Endothelial cell of umbilical vein (primary cell): ENCODE measurements around the gene FAM227B. TPM values are rescaled to one million over a fixed set of nuclear protein-coding genes. Genes with fewer than 3 reads are reported as not detected.

ENCODE experiments used
- BruUV-seq: library from RNA; stranded (reverse); fragments of 400-500 nt; replicated peaks from 2 replicates; lab custom pipeline; 2021; lab: Mats Ljungman, UMichigan
- CTCF ChIA-PET: fragments of 300-600, 350-600 bp; sonication (Branson Sonifier 250); formaldehyde crosslinking; loops from one replicate; lab custom pipeline; 2021; ENCODE audit warnings: antibody characterized with exemption, inconsistent platforms; lab: Charles Lee
- POLR2A ChIA-PET: fragments of 300-600, 350-600 bp; sonication (Branson Sonifier 250); formaldehyde crosslinking; loops from one replicate; lab custom pipeline; 2021; ENCODE audit warnings: antibody characterized with exemption, inconsistent platforms; lab: Charles Lee
- DNase-seq: peaks from one replicate; pipeline ENCODE4 v3.0.0-alpha.2; 2011; ENCODE audit warnings: low read depth, low spot score
- FAIRE-seq: peaks from 2 replicates; lab custom pipeline; 2011; peaks lifted over from hg19 to GRCh38; lab: Jason Lieb, UNC
- H2AFZ ChIP-seq: 2 replicates; pipeline ENCODE4 v1.6.0; 2012; ENCODE audit warnings: low read depth, low read length, control low read depth, inconsistent platforms
- H3K27ac ChIP-seq: 2 replicates; pipeline ENCODE4 v1.5.1; 2011; ENCODE audit warnings: low read depth, mild to moderate bottlenecking, control low read depth, low read length, moderate library complexity; ENCODE audit not compliant: insufficient read depth
- H3K27me3 ChIP-seq, 2 experiments: 2 replicates each; pipeline versions ENCODE4 v1.6.0 to v1.6.1; 2011; ENCODE audit warnings: low read length in 2 of 2, mixed read lengths in 1 of 2; ENCODE audit not compliant: control insufficient read depth in 2 of 2, insufficient read depth in 2 of 2
- H3K36me3 ChIP-seq, 2 experiments: 2 replicates in 1 of 2; 3 replicates in 1 of 2; pipeline ENCODE4 v1.5.1; 2011; ENCODE audit warnings: low read length in 2 of 2, mild to moderate bottlenecking in 1 of 2, moderate library complexity in 1 of 2; ENCODE audit not compliant: control insufficient read depth in 2 of 2, insufficient read depth in 2 of 2; ENCODE audit errors: extremely low read depth in 1 of 2
- H3K4me1 ChIP-seq: 3 replicates; pipeline ENCODE4 v1.5.1; 2011; ENCODE audit warnings: mild to moderate bottlenecking, low read length; ENCODE audit not compliant: control insufficient read depth, insufficient read depth; ENCODE audit errors: extremely low read depth
- H3K4me2 ChIP-seq: 2 replicates; pipeline ENCODE4 v1.6.1; 2011; ENCODE audit warnings: low read length, control low read depth, mixed read lengths; ENCODE audit not compliant: insufficient read depth
- H3K4me3 ChIP-seq, 3 experiments: fragments of 200-600 bp in 1 of 3; sonication (generic), shearing (Covaris generic) in 1 of 3; replicated peaks in 1 of 3; 2 replicates each; pipeline ENCODE4 v1.5.1; 2011 to 2016; ENCODE audit warnings: control low read depth in 3 of 3, low read length in 3 of 3, mild to moderate bottlenecking in 2 of 3, inconsistent platforms in 1 of 3, low read depth in 1 of 3, moderate library complexity in 1 of 3; ENCODE audit not compliant: insufficient read depth in 1 of 3
- H3K79me2 ChIP-seq: 2 replicates; pipeline ENCODE4 v1.6.0; 2012; ENCODE audit warnings: low read length, inconsistent platforms; ENCODE audit not compliant: control insufficient read depth, insufficient read depth
- H3K9ac ChIP-seq: replicated peaks from 2 replicates; pipeline ENCODE3; 2011; ENCODE audit warnings: low read length, control low read depth; ENCODE audit not compliant: insufficient read depth; ENCODE audit errors: extremely low read depth
- H3K9me1 ChIP-seq: replicated peaks from 3 replicates; pipeline ENCODE4 v1.6.0; 2011; ENCODE audit warnings: mild to moderate bottlenecking, low read length; ENCODE audit not compliant: control insufficient read depth, insufficient read depth; ENCODE audit errors: extremely low read depth
- H3K9me3 ChIP-seq: replicated peaks from 2 replicates; pipeline ENCODE4 v1.5.1; 2012; ENCODE audit warnings: low read length, inconsistent platforms; ENCODE audit not compliant: control insufficient read depth, insufficient read depth
- H4K20me1 ChIP-seq: replicated peaks from 2 replicates; pipeline ENCODE3; 2011; ENCODE audit warnings: mild to moderate bottlenecking, low read length; ENCODE audit not compliant: control insufficient read depth, insufficient read depth; ENCODE audit errors: extremely low read depth
- CTCF ChIP-seq, 2 donors: IDR thresholded peaks; 1 replicate in 1 of 2; 2 replicates in 1 of 2; pipeline ENCODE4 v1.5.1; 2011; ENCODE audit warnings: low read length in 2 of 2, mild to moderate bottlenecking in 2 of 2, moderate library complexity in 2 of 2, control low read depth in 1 of 2, inconsistent platforms in 1 of 2, low read depth in 1 of 2; ENCODE audit not compliant: insufficient read depth in 1 of 2; ENCODE audit errors: extremely low read depth in 1 of 2
- EZH2 ChIP-seq: IDR thresholded peaks from 2 replicates; pipeline ENCODE4 v1.6.1; 2012; ENCODE audit warnings: borderline replicate concordance, low read depth, mild to moderate bottlenecking, moderate library complexity, low read length, inconsistent platforms; ENCODE audit not compliant: severe bottlenecking
- FOS ChIP-seq: IDR thresholded peaks from 2 replicates; pipeline ENCODE4 v1.6.1; 2011; ENCODE audit warnings: mild to moderate bottlenecking, low read length, moderate library complexity, borderline replicate concordance; ENCODE audit not compliant: insufficient read depth
- GATA2 ChIP-seq: IDR thresholded peaks from 2 replicates; pipeline ENCODE4 v1.7.0; 2011; ENCODE audit warnings: low read depth, mild to moderate bottlenecking, moderate library complexity, mixed read lengths, low read length; ENCODE audit not compliant: insufficient read length, insufficient read depth
- JUN ChIP-seq: IDR thresholded peaks from 2 replicates; pipeline ENCODE4 v1.6.1; 2011; ENCODE audit warnings: borderline replicate concordance, low read depth; ENCODE audit not compliant: insufficient read length, insufficient read depth
- MAX ChIP-seq: IDR thresholded peaks from 2 replicates; pipeline ENCODE4 v1.6.1; 2011; ENCODE audit not compliant: insufficient read depth, insufficient read length
- MYC ChIP-seq: IDR thresholded peaks from one replicate; pipeline ENCODE4 v1.6.1; 2011; ENCODE audit warnings: mild to moderate bottlenecking, low read depth, low read length
- POLR2A ChIP-seq: IDR thresholded peaks from 2 replicates; pipeline ENCODE4 v1.6.1; 2012; ENCODE audit warnings: low read depth, mild to moderate bottlenecking, control low read depth, low read length
- POLR2AphosphoS5 ChIP-seq: IDR thresholded peaks from 2 replicates; pipeline ENCODE4 v1.6.1; 2012; ENCODE audit warnings: low read depth, mild to moderate bottlenecking, control low read depth, low read length, moderate library complexity; ENCODE audit not compliant: insufficient read depth
- dilution Hi-C: fragments of 300-500 bp; cut with MboI; formaldehyde crosslinking; loops from one replicate; pipeline ENCODE4 v1.15.0; 2019; ENCODE audit warnings: low sequenced_read_pairs; ENCODE audit not compliant: extremely low pct_ligation_motif_present
- intact Hi-C: fragments of 100-400 bp; cut with micrococcal nuclease; formaldehyde crosslinking; loops from one replicate; pipeline ENCODE4 v1.10.0; 2022
- polyA plus RNA-seq, 4 experiments: library from polyadenylated mRNA; depleted of rRNA in 3 of 4; stranded (reverse) in 3 of 4; unstranded in 1 of 4; fragments of >200 nt; gene quantifications; 2 replicates each; pipeline versions ENCODE4 v1.2.1 to v1.2.3, GENCODE V29; 2011 to 2012; ENCODE audit warnings: missing spikeins in 1 of 4
- total RNA-seq: library from RNA; stranded (reverse); gene quantifications from 2 replicates; pipeline ENCODE4 v1.2.3, GENCODE V29; 2021

FAM227B gene
- total and polyA plus RNA-seq, 2 donors (not counting 3 experiments of a cell fraction or from before 2014, with no cell fraction given), result 1.5 to 1.8 TPM

- intact Hi-C loops (no loop called here), dilution Hi-C loops (no loop called here)
- CTCF ChIA-PET, result no interaction called here
- no peak overlapping the region for H3K4me2 ChIP-seq
- no TSS peak for BruUV-seq
- H3K4me3 ChIP-seq, result no peak overlapping the region
- H3K27me3 ChIP-seq, result peaks cover 0 to 6% of the 10 kb centered on the region in 2 experiments
- H3K9me1 ChIP-seq, result no peaks in the 10 kb centered on the region
- no peaks in the 10 kb centered on the region for H4K20me1 ChIP-seq
- FAIRE-seq (no peak), DNase-seq (no peak)
- TF ChIP-seq EZH2 (no peak), JUN (no peak), POLR2A (no peak), MYC (no peak), FOS (no peak), GATA2 (no peak), CTCF (IDR thresholded peaks at IDR 0.05; ENCODE audit: extremely low read depth in 1 of 2, insufficient read depth in 1 of 2, low read depth in 1 of 2, low read length in 2 of 2) (no peak), MAX (no peak), POLR2AphosphoS5 (no peak)
- H3K79me2 ChIP-seq, result no peaks in the 10 kb centered on the region
- H3K27ac ChIP-seq, result no peak overlapping the region
- POLR2A ChIA-PET, result no interaction called here
- H3K9ac ChIP-seq, result no peak overlapping the region
- no peaks in the 10 kb centered on the region for H3K36me3 ChIP-seq
- no peak overlapping the region for H2AFZ ChIP-seq
- no peaks in the 10 kb centered on the region for H3K4me1 ChIP-seq
- H3K9me3 ChIP-seq, result no peaks in the 10 kb centered on the region
Observed at GRCh38 chr15:49382394-49382793, 238.2 kb downstream of the FAM227B start.
